HepG2 (cell line): Measurements from ENCODE around the gene CDC6. TPM values are rescaled to one million over a fixed set of nuclear protein-coding genes. Genes with fewer than 3 reads are reported as not detected.

ENCODE experiments used
- ATF7-NPFF ChIP-seq: sonication (generic); formaldehyde crosslinking; IDR thresholded peaks from 2 replicates; pipeline ENCODE4 v1.8.1; 2023; ENCODE audit warnings: mild to moderate bottlenecking, low read depth, missing genetic modification reagents, moderate library complexity
- FOXK1 ChIP-seq: sonication (generic); formaldehyde crosslinking; IDR thresholded peaks from 2 replicates; pipeline ENCODE4 v1.4.0; 2020; ENCODE audit warnings: low read depth, missing genetic modification reagents, borderline replicate concordance
- MTF1 ChIP-seq: sonication (generic); formaldehyde crosslinking; IDR thresholded peaks from 2 replicates; pipeline ENCODE4 v1.5.0; 2020; ENCODE audit warnings: missing genetic modification reagents
- SMAD1 ChIP-seq: sonication (generic); formaldehyde crosslinking; IDR thresholded peaks from 2 replicates; pipeline ENCODE4 v1.4.0; 2020; ENCODE audit warnings: missing genetic modification reagents, low read depth, mild to moderate bottlenecking, borderline replicate concordance
- ZFP36 ChIP-seq: fragments of 150-350 bp; IDR thresholded peaks from 2 replicates; pipeline ENCODE4 v1.6.1; 2018; ENCODE audit warnings: borderline replicate concordance, low read length, low read depth; ENCODE audit not compliant: partially characterized antibody
- ZHX2 ChIP-seq, 2 experiments: sonication (generic) in 1 of 2; formaldehyde crosslinking in 1 of 2; IDR thresholded peaks; 2 replicates each; pipeline versions ENCODE4 v1.6.1 to v1.9.0; 2014 to 2022; ENCODE audit warnings: antibody characterized with exemption in 1 of 2, borderline replicate concordance in 1 of 2, inconsistent platforms in 1 of 2, low read depth in 1 of 2, missing genetic modification reagents in 1 of 2
- ZNF496 ChIP-seq: sonication (generic); formaldehyde crosslinking; IDR thresholded peaks from 2 replicates; pipeline ENCODE4 v1.8.1; 2023; ENCODE audit warnings: mild to moderate bottlenecking, moderate library complexity, missing genetic modification reagents; ENCODE audit not compliant: insufficient replicate concordance
- ZNF510 ChIP-seq: sonication (generic); formaldehyde crosslinking; IDR thresholded peaks from 2 replicates; pipeline ENCODE4 v1.4.0; 2020; ENCODE audit warnings: low read depth, mild to moderate bottlenecking, missing genetic modification reagents
- ZNF75D ChIP-seq: sonication (generic); formaldehyde crosslinking; IDR thresholded peaks from 2 replicates; pipeline ENCODE4 v1.8.1; 2023; ENCODE audit warnings: missing genetic modification reagents, mild to moderate bottlenecking, borderline replicate concordance
- ZNF878 ChIP-seq: sonication (generic); formaldehyde crosslinking; IDR thresholded peaks from 2 replicates; pipeline ENCODE4 v1.8.1; 2023; ENCODE audit warnings: mild to moderate bottlenecking, missing genetic modification reagents, moderate library complexity
- polyA plus RNA-seq, 8 experiments: library from polyadenylated mRNA; depleted of rRNA in 3 of 8; stranded (reverse) in 7 of 8; unstranded in 1 of 8; fragments of >200 nt; fragmentation: Illumina TruSeq in 4 of 8; extraction: Trizol in 4 of 8; gene quantifications; 2 replicates each; pipeline versions ENCODE4 v1.2.1 to v1.2.3, GENCODE V29; 2011 to 2016; ENCODE audit warnings: low read depth in 4 of 8, missing spikeins in 1 of 8, mixed read lengths in 1 of 8; ENCODE audit not compliant: insufficient read depth in 1 of 8
- total RNA-seq, 5 experiments: library from RNA; depleted of rRNA; stranded (reverse); fragments of >200 nt; fragmentation: Illumina TruSeq; extraction: Trizol; gene quantifications; 2 replicates each; pipeline ENCODE4 v1.2.3, GENCODE V29; 2016; ENCODE audit warnings: low read depth in 1 of 5
- TF ChIP-seq, protein P1 (sequence below): fragments of 450-650 bp; IDR thresholded peaks from 2 replicates; pipeline ENCODE4 v1.6.1; 2016
- TF ChIP-seq, protein P2 (sequence below): sonication (generic); formaldehyde crosslinking; IDR thresholded peaks from 2 replicates; pipeline ENCODE4 v1.4.0; 2020; ENCODE audit warnings: low read depth, mild to moderate bottlenecking, missing genetic modification reagents
- TF ChIP-seq, protein P3 (sequence below): sonication (generic); formaldehyde crosslinking; IDR thresholded peaks from 2 replicates; pipeline ENCODE4 v1.4.0; 2020; ENCODE audit warnings: missing genetic modification reagents, borderline replicate concordance
- TF ChIP-seq, protein P4 (sequence below): sonication (generic); formaldehyde crosslinking; IDR thresholded peaks from 2 replicates; pipeline ENCODE4 v1.4.0; 2020; ENCODE audit warnings: missing genetic modification reagents

CDC6 gene
- total and polyA plus RNA-seq, 2 of the 13 experiments (the other 11 are each of a cell fraction or from before 2014, with no cell fraction given): 17.4 to 114 TPM

- TF ChIP-seq ZHX2 (IDR thresholded peaks at IDR 0.05; ENCODE audit: low read depth): peak; percentile 83
- TF ChIP-seq ZHX2 (CRISPR knock-in tag; IDR thresholded peaks at IDR 0.05; ENCODE audit: borderline replicate concordance): no peak
- no peak for TF ChIP-seq ZNF496 (CRISPR knock-in tag)
- TF ChIP-seq ZFP36: no peak
- TF ChIP-seq, protein P1, sequence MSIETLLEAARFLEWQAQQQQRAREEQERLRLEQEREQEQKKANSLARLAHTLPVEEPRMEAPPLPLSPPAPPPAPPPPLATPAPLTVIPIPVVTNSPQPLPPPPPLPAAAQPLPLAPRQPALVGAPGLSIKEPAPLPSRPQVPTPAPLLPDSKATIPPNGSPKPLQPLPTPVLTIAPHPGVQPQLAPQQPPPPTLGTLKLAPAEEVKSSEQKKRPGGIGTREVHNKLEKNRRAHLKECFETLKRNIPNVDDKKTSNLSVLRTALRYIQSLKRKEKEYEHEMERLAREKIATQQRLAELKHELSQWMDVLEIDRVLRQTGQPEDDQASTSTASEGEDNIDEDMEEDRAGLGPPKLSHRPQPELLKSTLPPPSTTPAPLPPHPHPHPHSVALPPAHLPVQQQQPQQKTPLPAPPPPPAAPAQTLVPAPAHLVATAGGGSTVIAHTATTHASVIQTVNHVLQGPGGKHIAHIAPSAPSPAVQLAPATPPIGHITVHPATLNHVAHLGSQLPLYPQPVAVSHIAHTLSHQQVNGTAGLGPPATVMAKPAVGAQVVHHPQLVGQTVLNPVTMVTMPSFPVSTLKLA: peak; percentile 75
- TF ChIP-seq, protein P2, sequence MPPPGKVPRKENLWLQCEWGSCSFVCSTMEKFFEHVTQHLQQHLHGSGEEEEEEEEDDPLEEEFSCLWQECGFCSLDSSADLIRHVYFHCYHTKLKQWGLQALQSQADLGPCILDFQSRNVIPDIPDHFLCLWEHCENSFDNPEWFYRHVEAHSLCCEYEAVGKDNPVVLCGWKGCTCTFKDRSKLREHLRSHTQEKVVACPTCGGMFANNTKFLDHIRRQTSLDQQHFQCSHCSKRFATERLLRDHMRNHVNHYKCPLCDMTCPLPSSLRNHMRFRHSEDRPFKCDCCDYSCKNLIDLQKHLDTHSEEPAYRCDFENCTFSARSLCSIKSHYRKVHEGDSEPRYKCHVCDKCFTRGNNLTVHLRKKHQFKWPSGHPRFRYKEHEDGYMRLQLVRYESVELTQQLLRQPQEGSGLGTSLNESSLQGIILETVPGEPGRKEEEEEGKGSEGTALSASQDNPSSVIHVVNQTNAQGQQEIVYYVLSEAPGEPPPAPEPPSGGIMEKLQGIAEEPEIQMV (CRISPR knock-in tag): 0 out of 2 replicates have a peak, but pooled peaks have one; percentile 61
- TF ChIP-seq FOXK1: peak; percentile 74
- no peak for TF ChIP-seq ZNF75D (CRISPR knock-in tag)
- TF ChIP-seq ATF7-NPFF: peak; percentile 97
- peak; percentile 80; the same call in 1 of the 2 replicates for TF ChIP-seq ZNF510 (CRISPR knock-in tag)
- TF ChIP-seq, protein P3, sequence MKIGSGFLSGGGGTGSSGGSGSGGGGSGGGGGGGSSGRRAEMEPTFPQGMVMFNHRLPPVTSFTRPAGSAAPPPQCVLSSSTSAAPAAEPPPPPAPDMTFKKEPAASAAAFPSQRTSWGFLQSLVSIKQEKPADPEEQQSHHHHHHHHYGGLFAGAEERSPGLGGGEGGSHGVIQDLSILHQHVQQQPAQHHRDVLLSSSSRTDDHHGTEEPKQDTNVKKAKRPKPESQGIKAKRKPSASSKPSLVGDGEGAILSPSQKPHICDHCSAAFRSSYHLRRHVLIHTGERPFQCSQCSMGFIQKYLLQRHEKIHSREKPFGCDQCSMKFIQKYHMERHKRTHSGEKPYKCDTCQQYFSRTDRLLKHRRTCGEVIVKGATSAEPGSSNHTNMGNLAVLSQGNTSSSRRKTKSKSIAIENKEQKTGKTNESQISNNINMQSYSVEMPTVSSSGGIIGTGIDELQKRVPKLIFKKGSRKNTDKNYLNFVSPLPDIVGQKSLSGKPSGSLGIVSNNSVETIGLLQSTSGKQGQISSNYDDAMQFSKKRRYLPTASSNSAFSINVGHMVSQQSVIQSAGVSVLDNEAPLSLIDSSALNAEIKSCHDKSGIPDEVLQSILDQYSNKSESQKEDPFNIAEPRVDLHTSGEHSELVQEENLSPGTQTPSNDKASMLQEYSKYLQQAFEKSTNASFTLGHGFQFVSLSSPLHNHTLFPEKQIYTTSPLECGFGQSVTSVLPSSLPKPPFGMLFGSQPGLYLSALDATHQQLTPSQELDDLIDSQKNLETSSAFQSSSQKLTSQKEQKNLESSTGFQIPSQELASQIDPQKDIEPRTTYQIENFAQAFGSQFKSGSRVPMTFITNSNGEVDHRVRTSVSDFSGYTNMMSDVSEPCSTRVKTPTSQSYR (CRISPR knock-in tag): peak; percentile 51; the same call in 1 of the 2 replicates
- TF ChIP-seq, protein P4, sequence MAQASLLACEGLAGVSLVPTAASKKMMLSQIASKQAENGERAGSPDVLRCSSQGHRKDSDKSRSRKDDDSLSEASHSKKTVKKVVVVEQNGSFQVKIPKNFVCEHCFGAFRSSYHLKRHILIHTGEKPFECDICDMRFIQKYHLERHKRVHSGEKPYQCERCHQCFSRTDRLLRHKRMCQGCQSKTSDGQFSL (CRISPR knock-in tag): no peak
- TF ChIP-seq ZNF878 (CRISPR knock-in tag): peak; percentile 97
- peak; percentile 89; the same call in 1 of the 2 replicates for TF ChIP-seq SMAD1 (CRISPR knock-in tag)
- no peak for TF ChIP-seq MTF1 (CRISPR knock-in tag)
Measured at GRCh38 chr17:40287494-40288369, at the start of gene CDC6 (continued).
